ENCODE measurements around the gene IGF2.

The IGF2 gene

GRCh38 chr11:2137202-2138067 lies 1.8 kb downstream of the IGF2 start:
- no peak for DNase-seq (ENCODE audit: low read depth in 4 of 4, low spot score in 1 of 4)

DNA sequence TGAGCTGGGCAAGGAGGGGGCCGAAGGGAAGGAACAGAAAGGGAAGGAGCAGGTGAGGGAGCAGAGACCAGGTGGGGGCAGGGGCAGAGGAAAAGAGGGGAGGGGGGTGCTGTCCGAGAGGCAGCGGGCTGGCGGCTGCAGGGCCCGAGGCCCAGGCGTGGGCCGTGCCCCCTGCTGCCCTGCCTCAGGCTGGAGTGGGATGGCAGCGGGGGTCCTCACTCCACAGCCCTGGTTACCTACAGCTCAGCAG lies 2.3 kb downstream of the IGF2 start:
- DNase-seq (ENCODE audit: low read depth in 4 of 4, low spot score in 1 of 4) = no peak

DNA sequence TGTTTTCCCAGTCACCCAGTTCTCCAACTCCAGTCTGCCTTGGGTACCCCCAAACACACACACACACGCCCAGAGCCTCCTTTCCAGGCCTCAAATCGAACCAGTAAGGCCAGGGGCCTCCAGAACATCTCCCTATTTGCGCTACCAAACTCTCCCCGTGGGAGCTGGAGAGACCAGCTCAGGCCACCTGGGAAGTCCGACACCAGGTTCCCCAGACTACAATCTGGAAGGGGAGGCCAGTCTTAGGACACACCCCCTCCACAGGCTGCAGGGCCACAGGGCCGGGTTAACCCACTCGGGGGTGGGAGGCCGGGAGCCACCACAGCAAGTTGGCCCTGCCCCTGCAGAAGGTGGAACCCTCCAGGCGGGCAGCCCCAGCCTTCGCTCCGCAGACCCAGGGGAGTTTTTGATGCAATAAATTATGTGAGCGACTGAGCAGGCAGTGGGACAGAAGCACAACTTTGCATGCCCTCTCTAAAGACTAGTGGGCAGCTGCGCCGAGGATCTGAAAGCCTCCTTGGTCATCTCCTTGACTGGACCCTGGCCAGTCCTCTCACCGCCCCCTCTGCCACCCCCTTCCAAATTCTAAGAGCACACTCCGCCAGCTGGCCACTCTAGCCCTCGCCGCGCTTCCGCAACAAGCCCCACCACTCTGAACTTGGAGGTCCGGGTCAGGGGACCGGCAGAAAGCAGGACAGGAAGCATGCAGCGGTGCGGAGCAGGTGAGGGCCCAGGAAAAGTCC lies 2.8 kb downstream of the IGF2 start:
- DNase-seq (ENCODE audit: low read depth in 4 of 4, low spot score in 1 of 4) = no peak

- DNase-seq (ENCODE audit: low read depth in 4 of 4, low spot score in 1 of 4) = no peak
Observed at GRCh38 chr11:2135648-2136201, 3.5 kb downstream of the IGF2 start.

GRCh38 chr11:2135018-2135569 lies 4.1 kb downstream of the IGF2 start:
- DNase-seq (ENCODE audit: low read depth in 4 of 4, low spot score in 1 of 4) = no peak

DNA sequence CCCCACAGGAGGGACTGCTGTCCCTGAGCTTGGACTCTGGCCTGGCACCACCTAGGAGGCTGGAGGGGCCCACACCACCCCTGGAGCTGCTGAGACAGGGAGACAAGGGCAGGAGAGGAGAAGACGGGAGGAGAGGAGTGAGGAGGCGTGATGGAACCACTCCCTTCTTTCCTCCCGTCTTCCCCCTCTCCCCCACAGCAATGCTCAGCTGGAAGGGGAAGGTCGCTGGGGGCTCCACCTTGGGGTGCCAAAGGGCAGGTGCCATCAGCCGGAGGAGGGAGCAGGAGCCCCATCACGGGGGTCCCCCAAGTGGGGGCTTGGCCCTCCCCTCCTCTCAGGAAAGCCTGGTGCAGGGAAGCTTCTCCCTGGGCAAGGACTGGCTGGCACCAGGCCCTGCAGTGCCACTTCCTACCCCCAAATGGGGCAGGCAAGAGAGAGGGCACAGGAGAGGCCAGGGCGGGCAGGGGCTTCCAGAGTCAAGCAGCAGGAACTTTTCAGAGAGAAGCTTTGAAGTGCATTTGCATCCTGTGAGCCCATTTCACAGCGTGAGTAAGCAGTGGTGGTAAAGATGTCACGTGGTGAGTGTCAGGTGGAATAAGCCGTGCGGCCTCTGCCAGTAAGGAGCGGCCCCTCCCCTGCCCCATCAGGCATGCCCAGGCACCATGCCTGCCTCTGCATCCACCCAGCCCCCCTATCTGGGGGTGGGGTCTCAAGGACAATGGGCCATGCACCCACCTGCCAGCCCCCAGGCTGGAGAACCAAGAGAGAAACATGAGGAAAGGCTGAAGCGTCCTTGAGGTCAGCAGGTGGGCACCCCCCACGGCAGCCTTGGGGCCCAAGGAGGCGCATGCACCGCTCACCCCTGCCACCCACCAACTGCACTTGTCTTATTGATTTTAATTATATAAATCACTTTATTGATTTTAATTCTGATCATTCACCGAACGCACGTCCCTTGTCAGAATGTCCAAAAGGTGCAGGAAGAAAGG lies 4.9 kb downstream of the IGF2 start:
- no peak for DNase-seq (ENCODE audit: low read depth in 4 of 4, low spot score in 1 of 4)

GRCh38 chr11:2133241-2134021 lies 5.8 kb downstream of the IGF2 start:
- no peak for DNase-seq (ENCODE audit: low read depth in 4 of 4, low spot score in 1 of 4)

GRCh38 chr11:2132874-2133240 lies 6.3 kb downstream of the IGF2 start:
- no peak for DNase-seq (ENCODE audit: low read depth in 4 of 4, low spot score in 1 of 4)

GRCh38 chr11:2132246-2132645 lies 6.9 kb downstream of the IGF2 start:
- DNase-seq (ENCODE audit: low read depth in 4 of 4, low spot score in 1 of 4) = no peak

DNA sequence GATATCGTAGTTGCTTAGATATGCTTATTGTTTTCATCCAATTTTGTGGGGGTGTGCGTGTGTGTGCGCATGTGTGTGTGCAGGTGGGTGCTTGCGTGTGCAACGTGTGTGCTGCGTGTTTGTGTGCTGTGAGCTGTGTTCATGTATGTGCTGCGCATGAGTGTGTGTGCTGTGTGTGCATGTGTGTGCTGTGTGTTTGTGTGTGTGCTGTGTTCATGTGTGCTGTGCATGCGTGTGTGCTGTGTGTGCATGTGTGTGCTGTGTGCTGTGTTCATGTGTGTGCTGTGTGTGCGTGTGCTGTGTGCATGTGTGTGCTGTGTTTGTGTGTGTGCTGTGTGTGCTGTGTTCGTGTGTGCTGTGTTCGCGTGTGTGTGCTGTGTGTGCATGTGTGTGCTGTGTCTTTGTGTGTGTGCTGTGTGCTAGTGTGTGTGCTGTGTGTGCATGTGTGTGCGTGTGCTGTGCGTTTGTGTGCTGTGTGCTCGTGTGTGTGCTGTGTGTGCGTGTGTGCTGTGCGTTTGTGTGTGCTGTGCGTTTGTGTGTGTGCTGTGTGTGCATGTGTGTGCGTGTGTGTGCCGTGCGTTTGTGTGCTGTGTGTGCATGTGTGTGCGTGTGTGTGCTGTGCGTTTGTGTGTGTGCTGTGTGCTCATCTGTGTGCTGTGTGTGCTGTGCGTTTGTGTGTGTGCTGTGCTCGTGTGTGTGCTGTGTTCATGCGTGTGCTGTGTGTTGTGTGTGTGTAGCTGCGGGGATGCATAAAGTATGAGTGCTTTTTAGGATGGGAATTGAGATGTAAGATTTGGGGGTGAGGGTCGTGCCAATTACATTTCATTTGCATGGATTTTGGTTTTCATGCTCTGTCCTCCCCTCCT lies 7.6 kb downstream of the IGF2 start:
- no peak for DNase-seq (ENCODE audit: low read depth in 4 of 4, low spot score in 1 of 4)

- no peak for DNase-seq (ENCODE audit: low read depth in 4 of 4, low spot score in 1 of 4)
Observed at GRCh38 chr11:2130881-2131352, 8.3 kb downstream of the IGF2 start.

DNA sequence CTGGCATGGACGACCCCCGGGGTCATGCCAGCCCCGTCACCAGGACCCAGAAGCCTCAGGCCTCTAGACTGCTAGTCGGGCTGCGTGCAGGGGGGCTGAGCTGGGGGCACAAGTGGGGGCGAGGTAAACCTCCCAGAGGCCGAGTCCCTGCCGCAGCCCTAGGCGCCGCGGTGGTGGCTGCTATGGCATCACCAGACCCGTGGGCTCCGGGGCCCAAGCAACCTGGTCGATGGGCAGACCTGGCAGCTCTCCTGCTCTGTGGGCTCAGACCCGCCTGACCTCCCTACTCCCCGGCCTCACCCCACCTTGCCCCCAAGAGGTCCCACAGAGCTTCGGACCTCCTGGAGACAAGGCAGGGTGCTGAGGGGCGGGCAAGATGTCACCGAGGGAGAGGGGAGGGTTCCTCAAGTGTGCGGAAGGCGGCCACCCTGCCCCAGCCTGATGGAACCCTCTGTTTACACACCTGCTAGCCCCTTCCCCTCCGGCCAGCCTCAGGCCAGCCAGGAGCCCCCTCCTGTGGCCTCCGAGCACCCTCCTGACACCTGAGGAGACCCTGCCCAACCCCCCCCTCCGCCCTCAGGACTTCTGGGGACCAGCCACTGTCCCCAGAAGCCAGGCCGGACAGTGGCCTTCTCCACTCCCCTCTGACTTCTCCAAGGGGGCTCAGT lies 9.4 kb downstream of the IGF2 start:
- no peak for DNase-seq (ENCODE audit: low read depth in 4 of 4, low spot score in 1 of 4)

DNA sequence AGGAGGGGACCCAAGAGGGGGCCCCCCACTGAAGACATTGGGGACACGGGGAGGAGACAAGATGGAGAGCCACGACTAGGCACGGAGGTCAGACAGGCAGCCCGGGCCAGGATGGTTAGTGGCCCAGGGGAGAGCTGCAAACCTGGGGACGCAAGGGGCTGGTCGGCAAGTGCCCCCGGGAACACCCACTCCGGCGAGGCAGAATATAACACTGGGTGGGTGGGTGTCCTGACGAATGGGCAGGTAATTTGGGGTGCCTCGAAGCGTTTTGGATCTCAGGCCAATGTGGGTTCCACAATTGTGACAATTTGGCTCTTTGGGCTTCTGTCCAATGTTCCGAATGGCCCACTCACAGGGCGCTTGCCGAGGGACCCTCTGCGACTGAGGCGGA lies 9.9 kb downstream of the IGF2 start:
- no peak for DNase-seq (ENCODE audit: low read depth in 4 of 4, low spot score in 1 of 4)

- DNase-seq (ENCODE audit: low read depth in 4 of 4, low spot score in 1 of 4) = no peak
Observed at GRCh38 chr11:2128511-2129307, 10.5 kb downstream of the IGF2 start.

DNA sequence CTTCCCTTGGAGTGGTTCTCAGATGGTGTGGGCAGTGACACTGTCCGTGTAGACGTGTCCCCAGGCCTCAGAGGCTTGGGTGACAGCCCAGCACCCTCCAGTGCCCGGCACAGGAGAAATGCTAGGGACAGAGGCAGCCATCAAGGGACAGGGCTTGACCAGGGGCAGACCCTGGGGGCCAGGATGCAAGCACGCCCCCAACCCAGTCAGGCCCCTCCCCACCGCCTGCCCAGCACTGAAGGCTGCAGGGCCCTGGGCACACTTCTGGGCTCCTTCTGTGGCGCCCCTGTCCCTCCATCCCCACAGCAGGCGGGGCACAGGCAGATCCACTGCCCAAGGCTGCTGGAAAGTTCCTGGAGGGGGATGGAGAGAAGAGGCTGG lies 11.1 kb downstream of the IGF2 start:
- no peak for DNase-seq (ENCODE audit: low read depth in 4 of 4, low spot score in 1 of 4)

GRCh38 chr11:2127482-2128129 lies 11.6 kb downstream of the IGF2 start:
- no peak for DNase-seq (ENCODE audit: low read depth in 4 of 4, low spot score in 1 of 4)

GRCh38 chr11:2126520-2127085 lies 12.6 kb downstream of the IGF2 start:
- no peak for DNase-seq (ENCODE audit: low read depth in 4 of 4, low spot score in 1 of 4)
